GM23248 (cell line): ENCODE data around the gene PTPRE.

Experiments used
- EZH2 ChIP-seq: fragments of 200-600 bp; sonication (generic); IDR thresholded peaks from 2 replicates; pipeline ENCODE4 v1.6.1; 2018; ENCODE audit warnings: antibody characterized with exemption, mild to moderate bottlenecking; ENCODE audit not compliant: insufficient read depth, poor library complexity, severe bottlenecking
- EZH2phosphoT487 ChIP-seq: fragments of 200-600 bp; sonication (generic); IDR thresholded peaks from 2 replicates; pipeline ENCODE4 v1.6.1; 2018; ENCODE audit warnings: antibody characterized with exemption, moderate library complexity, mild to moderate bottlenecking, low read depth; ENCODE audit not compliant: insufficient read depth

DNA sequence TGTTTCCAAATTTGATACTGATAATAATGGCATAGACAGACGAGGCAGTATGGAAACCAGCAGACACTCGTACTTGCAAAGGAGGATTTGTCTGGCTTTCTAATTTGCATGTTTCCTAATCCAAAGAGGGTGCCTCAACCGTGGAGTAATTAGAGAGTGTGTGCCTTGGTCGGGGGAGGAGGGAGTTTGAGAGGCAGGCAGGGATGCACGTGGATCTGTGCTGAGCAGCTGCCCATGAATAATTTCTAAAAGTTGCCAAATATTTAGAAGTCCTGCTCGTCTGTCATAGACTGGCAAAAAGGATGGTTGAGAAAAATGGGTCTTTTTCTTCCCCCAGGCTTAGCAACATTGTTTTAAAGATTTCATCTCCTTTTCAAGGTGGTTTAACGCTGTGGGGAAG lies 69.4 kb downstream of the PTPRE start:
- TF ChIP-seq EZH2 (no peak), EZH2phosphoT487 (no peak)
